ENCODE data around the gene CYB561D1. TPM values are rescaled to one million over a fixed set of nuclear protein-coding genes. Genes with fewer than 3 reads are reported as not detected.

Gene CYB561D1
- total and polyA plus RNA-seq, 2 of the 13 experiments (the other 11 are each of a cell fraction or from before 2014, with no cell fraction given), result 3.9 to 4.1 TPM

DNA sequence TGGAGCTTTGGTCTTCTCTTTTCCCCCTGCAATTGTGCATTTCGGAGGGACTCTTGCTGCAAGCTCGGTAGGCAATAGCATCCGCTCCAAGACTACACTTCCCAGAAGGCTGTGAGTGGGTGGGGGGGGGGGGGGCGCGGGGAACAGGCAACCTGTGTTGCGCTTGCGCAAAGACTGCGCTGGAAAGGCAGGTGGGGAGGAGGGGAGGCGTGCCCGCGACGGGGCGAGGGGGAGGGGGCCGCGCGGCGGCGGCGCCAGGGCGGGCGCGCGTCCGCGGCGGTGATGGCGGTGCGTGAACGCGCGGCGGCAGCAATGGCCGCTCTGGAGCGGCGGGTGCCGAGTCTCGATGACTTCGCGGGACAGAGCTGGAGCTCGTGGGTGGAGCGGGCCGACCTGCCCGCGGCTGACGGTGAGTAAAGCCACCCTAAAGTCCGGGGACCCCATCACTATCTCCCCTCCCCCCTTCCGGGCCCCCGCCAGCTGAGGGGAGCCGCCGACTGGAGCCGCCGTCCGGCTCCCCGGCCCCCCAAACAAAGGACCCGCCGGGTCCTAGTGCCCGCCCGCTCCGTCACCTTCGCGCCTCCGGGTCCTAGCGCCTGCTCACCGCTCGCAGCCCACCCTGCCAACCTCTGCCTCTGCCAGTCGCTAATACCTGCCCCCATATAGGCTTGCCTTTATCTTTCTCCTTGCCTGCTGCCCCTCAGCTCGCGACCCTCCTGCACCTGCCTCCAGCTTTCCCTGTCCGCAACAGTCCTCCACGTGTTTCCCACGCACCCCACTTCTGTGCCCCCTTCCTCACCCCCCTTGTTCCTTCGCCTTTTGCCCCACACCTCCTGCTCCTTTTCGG, 10.0 kb upstream of the CYB561D1 start, which contains the start of gene ATXN7L2 (continued):
- TF ChIP-seq ZNF749 (CRISPR knock-in tag; IDR thresholded peaks at IDR 0.05; ENCODE audit: borderline replicate concordance), result 0 out of 2 replicates have a peak, but pooled peaks have one; percentile 52
- peak; percentile 28; the same call in 1 of the 2 replicates for TF ChIP-seq MTA1 (CRISPR knock-in tag; IDR thresholded peaks at IDR 0.05; ENCODE audit: borderline replicate concordance)
- TF ChIP-seq RELA (CRISPR knock-in tag; IDR thresholded peaks at IDR 0.05), result no peak
- TF ChIP-seq ZNF761 (CRISPR knock-in tag; conservative IDR thresholded peaks at IDR 0.05), result peak; percentile 57; the same call in 1 of the 2 replicates
- TF ChIP-seq, protein P1, sequence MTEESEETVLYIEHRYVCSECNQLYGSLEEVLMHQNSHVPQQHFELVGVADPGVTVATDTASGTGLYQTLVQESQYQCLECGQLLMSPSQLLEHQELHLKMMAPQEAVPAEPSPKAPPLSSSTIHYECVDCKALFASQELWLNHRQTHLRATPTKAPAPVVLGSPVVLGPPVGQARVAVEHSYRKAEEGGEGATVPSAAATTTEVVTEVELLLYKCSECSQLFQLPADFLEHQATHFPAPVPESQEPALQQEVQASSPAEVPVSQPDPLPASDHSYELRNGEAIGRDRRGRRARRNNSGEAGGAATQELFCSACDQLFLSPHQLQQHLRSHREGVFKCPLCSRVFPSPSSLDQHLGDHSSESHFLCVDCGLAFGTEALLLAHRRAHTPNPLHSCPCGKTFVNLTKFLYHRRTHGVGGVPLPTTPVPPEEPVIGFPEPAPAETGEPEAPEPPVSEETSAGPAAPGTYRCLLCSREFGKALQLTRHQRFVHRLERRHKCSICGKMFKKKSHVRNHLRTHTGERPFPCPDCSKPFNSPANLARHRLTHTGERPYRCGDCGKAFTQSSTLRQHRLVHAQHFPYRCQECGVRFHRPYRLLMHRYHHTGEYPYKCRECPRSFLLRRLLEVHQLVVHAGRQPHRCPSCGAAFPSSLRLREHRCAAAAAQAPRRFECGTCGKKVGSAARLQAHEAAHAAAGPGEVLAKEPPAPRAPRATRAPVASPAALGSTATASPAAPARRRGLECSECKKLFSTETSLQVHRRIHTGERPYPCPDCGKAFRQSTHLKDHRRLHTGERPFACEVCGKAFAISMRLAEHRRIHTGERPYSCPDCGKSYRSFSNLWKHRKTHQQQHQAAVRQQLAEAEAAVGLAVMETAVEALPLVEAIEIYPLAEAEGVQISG (CRISPR knock-in tag; IDR thresholded peaks at IDR 0.05), result peak; percentile 68
- TF ChIP-seq RCOR2 (CRISPR knock-in tag; IDR thresholded peaks at IDR 0.05), result peak; percentile 32; the same call in 1 of the 2 replicates
- TF ChIP-seq REL (CRISPR knock-in tag; conservative IDR thresholded peaks at IDR 0.05), result 0 out of 2 replicates have a peak, but pooled peaks have one; percentile 69
- TF ChIP-seq, protein P2, sequence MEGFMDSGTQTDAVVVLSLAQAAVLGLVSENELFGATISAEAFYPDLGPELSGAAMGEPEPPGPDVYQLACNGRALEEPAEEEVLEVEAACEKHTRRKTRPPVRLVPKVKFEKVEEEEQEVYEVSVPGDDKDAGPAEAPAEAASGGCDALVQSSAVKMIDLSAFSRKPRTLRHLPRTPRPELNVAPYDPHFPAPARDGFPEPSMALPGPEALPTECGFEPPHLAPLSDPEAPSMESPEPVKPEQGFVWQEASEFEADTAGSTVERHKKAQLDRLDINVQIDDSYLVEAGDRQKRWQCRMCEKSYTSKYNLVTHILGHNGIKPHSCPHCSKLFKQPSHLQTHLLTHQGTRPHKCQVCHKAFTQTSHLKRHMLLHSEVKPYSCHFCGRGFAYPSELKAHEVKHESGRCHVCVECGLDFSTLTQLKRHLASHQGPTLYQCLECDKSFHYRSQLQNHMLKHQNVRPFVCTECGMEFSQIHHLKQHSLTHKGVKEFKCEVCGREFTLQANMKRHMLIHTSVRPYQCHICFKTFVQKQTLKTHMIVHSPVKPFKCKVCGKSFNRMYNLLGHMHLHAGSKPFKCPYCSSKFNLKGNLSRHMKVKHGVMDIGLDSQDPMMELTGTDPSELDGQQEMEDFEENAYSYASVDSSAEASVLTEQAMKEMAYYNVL (CRISPR knock-in tag; IDR thresholded peaks at IDR 0.05; ENCODE audit: borderline replicate concordance), result 0 out of 2 replicates have a peak, but pooled peaks have one; percentile 22
- TF ChIP-seq ZNF589 (CRISPR knock-in tag; conservative IDR thresholded peaks at IDR 0.05), result 0 out of 2 replicates have a peak, but pooled peaks have one; percentile 39
- TF ChIP-seq NR2C2 (CRISPR knock-in tag; IDR thresholded peaks at IDR 0.05; ENCODE audit: borderline replicate concordance), result peak; percentile 25; the same call in 1 of the 2 replicates
- TF ChIP-seq, protein P3, sequence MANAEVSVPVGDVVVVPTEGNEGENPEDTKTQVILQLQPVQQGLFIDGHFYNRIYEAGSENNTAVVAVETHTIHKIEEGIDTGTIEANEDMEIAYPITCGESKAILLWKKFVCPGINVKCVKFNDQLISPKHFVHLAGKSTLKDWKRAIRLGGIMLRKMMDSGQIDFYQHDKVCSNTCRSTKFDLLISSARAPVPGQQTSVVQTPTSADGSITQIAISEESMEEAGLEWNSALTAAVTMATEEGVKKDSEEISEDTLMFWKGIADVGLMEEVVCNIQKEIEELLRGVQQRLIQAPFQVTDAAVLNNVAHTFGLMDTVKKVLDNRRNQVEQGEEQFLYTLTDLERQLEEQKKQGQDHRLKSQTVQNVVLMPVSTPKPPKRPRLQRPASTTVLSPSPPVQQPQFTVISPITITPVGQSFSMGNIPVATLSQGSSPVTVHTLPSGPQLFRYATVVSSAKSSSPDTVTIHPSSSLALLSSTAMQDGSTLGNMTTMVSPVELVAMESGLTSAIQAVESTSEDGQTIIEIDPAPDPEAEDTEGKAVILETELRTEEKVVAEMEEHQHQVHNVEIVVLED (CRISPR knock-in tag; IDR thresholded peaks at IDR 0.05; ENCODE audit: borderline replicate concordance), result peak; percentile 71
- TF ChIP-seq, protein P4, sequence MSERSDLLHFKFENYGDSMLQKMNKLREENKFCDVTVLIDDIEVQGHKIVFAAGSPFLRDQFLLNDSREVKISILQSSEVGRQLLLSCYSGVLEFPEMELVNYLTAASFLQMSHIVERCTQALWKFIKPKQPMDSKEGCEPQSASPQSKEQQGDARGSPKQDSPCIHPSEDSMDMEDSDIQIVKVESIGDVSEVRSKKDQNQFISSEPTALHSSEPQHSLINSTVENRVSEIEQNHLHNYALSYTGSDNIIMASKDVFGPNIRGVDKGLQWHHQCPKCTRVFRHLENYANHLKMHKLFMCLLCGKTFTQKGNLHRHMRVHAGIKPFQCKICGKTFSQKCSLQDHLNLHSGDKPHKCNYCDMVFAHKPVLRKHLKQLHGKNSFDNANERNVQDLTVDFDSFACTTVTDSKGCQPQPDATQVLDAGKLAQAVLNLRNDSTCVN (CRISPR knock-in tag; IDR thresholded peaks at IDR 0.05; ENCODE audit: borderline replicate concordance), result 0 out of 2 replicates have a peak, but pooled peaks have one; percentile 58
- no peak for TF ChIP-seq SATB2 (CRISPR knock-in tag; IDR thresholded peaks at IDR 0.05)
- TF ChIP-seq ZNF616 (CRISPR knock-in tag; IDR thresholded peaks at IDR 0.05; ENCODE audit: low read depth), result peak; percentile 25; the same call in 1 of the 2 replicates
- peak; percentile 97 for TF ChIP-seq XRCC5 (optimal IDR thresholded peaks at IDR 0.05; ENCODE audit: low read length)
- TF ChIP-seq DMAP1 (CRISPR knock-in tag; IDR thresholded peaks at IDR 0.05), result peak; percentile 74; the same call in 1 of the 2 replicates
- TF ChIP-seq, protein P5, sequence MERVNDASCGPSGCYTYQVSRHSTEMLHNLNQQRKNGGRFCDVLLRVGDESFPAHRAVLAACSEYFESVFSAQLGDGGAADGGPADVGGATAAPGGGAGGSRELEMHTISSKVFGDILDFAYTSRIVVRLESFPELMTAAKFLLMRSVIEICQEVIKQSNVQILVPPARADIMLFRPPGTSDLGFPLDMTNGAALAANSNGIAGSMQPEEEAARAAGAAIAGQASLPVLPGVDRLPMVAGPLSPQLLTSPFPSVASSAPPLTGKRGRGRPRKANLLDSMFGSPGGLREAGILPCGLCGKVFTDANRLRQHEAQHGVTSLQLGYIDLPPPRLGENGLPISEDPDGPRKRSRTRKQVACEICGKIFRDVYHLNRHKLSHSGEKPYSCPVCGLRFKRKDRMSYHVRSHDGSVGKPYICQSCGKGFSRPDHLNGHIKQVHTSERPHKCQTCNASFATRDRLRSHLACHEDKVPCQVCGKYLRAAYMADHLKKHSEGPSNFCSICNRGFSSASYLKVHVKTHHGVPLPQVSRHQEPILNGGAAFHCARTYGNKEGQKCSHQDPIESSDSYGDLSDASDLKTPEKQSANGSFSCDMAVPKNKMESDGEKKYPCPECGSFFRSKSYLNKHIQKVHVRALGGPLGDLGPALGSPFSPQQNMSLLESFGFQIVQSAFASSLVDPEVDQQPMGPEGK (CRISPR knock-in tag; IDR thresholded peaks at IDR 0.05), result peak; percentile 88
